Trophoblast cell (in vitro differentiated cells and primary cell): ENCODE results near the gene ZMAT5.

Experiments
- DNase-seq, 2 donors: peaks; one replicate each; pipeline ENCODE4 v3.0.0-alpha.2; 2016
- H2AFZ ChIP-seq: 2 replicates; pipeline ENCODE4 v1.6.1; 2013; ENCODE audit warnings: low read length, moderate library complexity, mild to moderate bottlenecking; ENCODE audit not compliant: insufficient read depth, poor library complexity
- H2AK5ac ChIP-seq: 2 replicates; pipeline ENCODE4 v1.6.1; 2013; ENCODE audit warnings: mild to moderate bottlenecking, low read length
- H2BK120ac ChIP-seq: 2 replicates; pipeline ENCODE4 v1.6.1; 2013; ENCODE audit warnings: low read length, mild to moderate bottlenecking, moderate library complexity; ENCODE audit not compliant: insufficient read depth, poor library complexity
- H2BK12ac ChIP-seq: 2 replicates; pipeline ENCODE4 v1.6.1; 2013; ENCODE audit warnings: mild to moderate bottlenecking, low read length, moderate library complexity
- H2BK5ac ChIP-seq: 2 replicates; pipeline ENCODE4 v1.6.1; 2013; ENCODE audit warnings: low read length, low read depth, moderate library complexity, mild to moderate bottlenecking; ENCODE audit not compliant: poor library complexity
- H3K14ac ChIP-seq: 2 replicates; pipeline ENCODE4 v1.6.1; 2013; ENCODE audit warnings: mild to moderate bottlenecking, low read length
- H3K18ac ChIP-seq: 2 replicates; pipeline ENCODE4 v1.6.1; 2013; ENCODE audit warnings: mild to moderate bottlenecking, low read length
- H3K23ac ChIP-seq: 2 replicates; pipeline ENCODE4 v1.6.1; 2013; ENCODE audit warnings: low read length
- H3K27ac ChIP-seq: 2 replicates; pipeline ENCODE4 v1.5.1; 2013; ENCODE audit warnings: low read depth, mild to moderate bottlenecking, inconsistent platforms, low read length, moderate library complexity
- H3K27me3 ChIP-seq: 2 replicates; pipeline ENCODE4 v1.6.1; 2013; ENCODE audit warnings: inconsistent platforms, mild to moderate bottlenecking, low read length, moderate library complexity; ENCODE audit not compliant: insufficient read depth
- H3K36me3 ChIP-seq, 2 experiments: 1 replicate in 1 of 2; 2 replicates in 1 of 2; pipeline ENCODE4 v1.6.1; 2013; ENCODE audit warnings: low read length in 2 of 2, mild to moderate bottlenecking in 2 of 2, moderate library complexity in 1 of 2; ENCODE audit not compliant: insufficient read depth in 2 of 2, control insufficient read depth in 1 of 2
- H3K4ac ChIP-seq: 2 replicates; pipeline ENCODE4 v1.6.1; 2013; ENCODE audit warnings: low read depth, mild to moderate bottlenecking, low read length, moderate library complexity
- H3K4me1 ChIP-seq, 2 experiments: 1 replicate in 1 of 2; 2 replicates in 1 of 2; pipeline ENCODE4 v1.6.1; 2013; ENCODE audit warnings: low read length in 2 of 2, mild to moderate bottlenecking in 2 of 2, moderate library complexity in 1 of 2; ENCODE audit not compliant: insufficient read depth in 2 of 2, control insufficient read depth in 1 of 2
- H3K4me2 ChIP-seq: 2 replicates; pipeline ENCODE4 v1.6.1; 2013; ENCODE audit warnings: inconsistent platforms, mild to moderate bottlenecking, low read length, moderate library complexity
- H3K4me3 ChIP-seq: 2 replicates; pipeline ENCODE4 v1.5.1; 2013; ENCODE audit warnings: mild to moderate bottlenecking, low read depth, low read length, inconsistent platforms
- H3K79me1 ChIP-seq: one replicate; pipeline ENCODE4 v1.6.1; 2013; ENCODE audit warnings: low read length
- H3K79me2 ChIP-seq: 2 replicates; pipeline ENCODE4 v1.6.1; 2013; ENCODE audit warnings: low read length, mild to moderate bottlenecking; ENCODE audit not compliant: control insufficient read depth, insufficient read depth, poor library complexity
- H3K9ac ChIP-seq: 2 replicates; pipeline ENCODE4 v1.6.1; 2013; ENCODE audit warnings: mild to moderate bottlenecking, low read length
- H3K9me3 ChIP-seq: 2 replicates; pipeline ENCODE4 v1.6.1; 2013; ENCODE audit warnings: low read depth, mild to moderate bottlenecking, control low read depth, inconsistent platforms, low read length; ENCODE audit not compliant: insufficient read depth
- H4K12ac ChIP-seq: 2 replicates; pipeline ENCODE4 v1.6.1; 2013; ENCODE audit warnings: low read depth, mild to moderate bottlenecking, low read length, moderate library complexity
- H4K8ac ChIP-seq: 2 replicates; pipeline ENCODE4 v1.6.1; 2013; ENCODE audit warnings: low read depth, mild to moderate bottlenecking, low read length, moderate library complexity
- H4K91ac ChIP-seq: one replicate; pipeline ENCODE4 v1.6.1; 2013; ENCODE audit warnings: low read depth, mild to moderate bottlenecking, low read length, moderate library complexity
- WGBS: extraction: QIAGEN DNeasy Blood & Tissue Kit; methylation state at CpG from one replicate; pipeline ENCODE4 v1.1.7; 2013; ENCODE audit warnings: missing lambda C conversion rate; ENCODE audit not compliant: insufficient read length, insufficient coverage; ENCODE audit errors: extremely low coverage; 5-methylcytosine and 5-hydroxymethylcytosine counted together

The ZMAT5 gene

GRCh38 chr22:29716814-29717545 is 49.8 kb downstream of the ZMAT5 start:
- Histone ChIP-seq H3K14ac (no peak overlapping the region), H3K4me2 (no peak overlapping the region), H3K23ac (no peak overlapping the region), H2BK5ac (no peak overlapping the region), H2AFZ (no peak overlapping the region), H3K18ac (no peak overlapping the region), H4K91ac (no peak overlapping the region), H3K27me3 (peaks cover 30% of the 10 kb centered on the region), H2AK5ac (no peak overlapping the region), H3K9ac (no peak overlapping the region), H3K4me1 (no peaks in the 10 kb centered on the region), H3K36me3 (no peaks in the 10 kb centered on the region), H4K8ac (no peak overlapping the region), H3K4me3 (peak overlapping the region; percentile 8), H3K79me2 (no peaks in the 10 kb centered on the region), H4K12ac (no peak overlapping the region), H2BK120ac (no peak overlapping the region), H3K27ac (no peak overlapping the region), H3K4ac (no peak overlapping the region), H2BK12ac (no peak overlapping the region), H3K79me1 (no peaks in the 10 kb centered on the region), H3K9me3 (peaks cover 6% of the 10 kb centered on the region)
- peak; percentile 60 to 81 for DNase-seq
- WGBS = no CpG with 5 or more reads among the region's 16 CpGs

- no CpG with 5 or more reads among the region's 5 CpGs for WGBS
These were observed 51.1 kb downstream of the ZMAT5 start for GRCh38 chr22:29715705-29716104.

GRCh38 chr22:29715240-29715639 is 51.6 kb downstream of the ZMAT5 start:
- no CpG with 5 or more reads among the region's 13 CpGs for WGBS
- Histone ChIP-seq H3K4me1 (no peaks in the 10 kb centered on the region), H3K14ac (no peak overlapping the region), H2BK120ac (no peak overlapping the region), H3K79me2 (no peaks in the 10 kb centered on the region), H3K9me3 (peaks cover 6% of the 10 kb centered on the region), H3K79me1 (no peaks in the 10 kb centered on the region), H3K23ac (no peak overlapping the region), H3K4me3 (no peak overlapping the region), H4K8ac (no peak overlapping the region), H3K36me3 (no peaks in the 10 kb centered on the region), H2BK5ac (no peak overlapping the region), H3K4ac (no peak overlapping the region), H4K12ac (no peak overlapping the region), H2BK12ac (no peak overlapping the region), H3K27me3 (peaks cover 16% of the 10 kb centered on the region), H3K9ac (no peak overlapping the region), H3K18ac (no peak overlapping the region), H2AK5ac (no peak overlapping the region), H2AFZ (no peak overlapping the region), H3K27ac (no peak overlapping the region), H3K4me2 (no peak overlapping the region), H4K91ac (no peak overlapping the region)
- DNase-seq = no peak

More at GRCh38 chr22:29715705-29716104, 51.1 kb downstream of the ZMAT5 start:
- Histone ChIP-seq H3K9ac (no peak overlapping the region), H3K4ac (no peak overlapping the region), H3K79me1 (no peaks in the 10 kb centered on the region), H3K79me2 (no peaks in the 10 kb centered on the region), H4K12ac (no peak overlapping the region), H3K27ac (no peak overlapping the region), H2BK5ac (no peak overlapping the region), H2AK5ac (no peak overlapping the region), H4K91ac (no peak overlapping the region), H3K36me3 (no peaks in the 10 kb centered on the region), H3K4me3 (no peak overlapping the region), H4K8ac (no peak overlapping the region), H3K14ac (no peak overlapping the region), H2BK12ac (no peak overlapping the region), H3K4me1 (no peaks in the 10 kb centered on the region), H3K27me3 (peaks cover 20% of the 10 kb centered on the region), H3K18ac (no peak overlapping the region), H3K23ac (no peak overlapping the region), H2AFZ (no peak overlapping the region), H3K4me2 (no peak overlapping the region), H3K9me3 (peaks cover 6% of the 10 kb centered on the region), H2BK120ac (no peak overlapping the region)
- no peak for DNase-seq

GRCh38 chr22:29713156-29713727 is 53.6 kb downstream of the ZMAT5 start:
- Histone ChIP-seq H2BK120ac (no peak overlapping the region), H4K91ac (no peak overlapping the region), H3K4ac (no peak overlapping the region), H2AK5ac (no peak overlapping the region), H3K79me1 (no peaks in the 10 kb centered on the region), H3K23ac (no peak overlapping the region), H3K9ac (no peak overlapping the region), H3K27ac (no peak overlapping the region), H3K79me2 (no peaks in the 10 kb centered on the region), H2AFZ (no peak overlapping the region), H3K4me2 (no peak overlapping the region), H3K18ac (no peak overlapping the region), H2BK5ac (no peak overlapping the region), H4K12ac (no peak overlapping the region), H4K8ac (no peak overlapping the region), H3K27me3 (no peaks in the 10 kb centered on the region), H3K4me1 (no peaks in the 10 kb centered on the region), H3K4me3 (no peak overlapping the region), H3K14ac (no peak overlapping the region), H2BK12ac (no peak overlapping the region), H3K9me3 (no peaks in the 10 kb centered on the region), H3K36me3 (no peaks in the 10 kb centered on the region)
- DNase-seq = no peak
- WGBS = no CpG with 5 or more reads among the region's 8 CpGs
